Fibroblast of mammary gland (primary cell): ENCODE measurements around the gene CEP295NL.

ENCODE experiments used
- DNase-seq: peaks from one replicate; pipeline ENCODE4 v3.0.0-alpha.2; 2010; ENCODE audit warnings: low read depth
- H3K4me3 ChIP-seq: 2 replicates; pipeline ENCODE4 v1.5.1; 2011; ENCODE audit warnings: low read depth, mild to moderate bottlenecking, low read length, moderate library complexity; ENCODE audit not compliant: control insufficient read depth
- CTCF ChIP-seq: conservative IDR thresholded peaks from 2 replicates; pipeline ENCODE4 v1.5.1; 2011; ENCODE audit warnings: low read depth, low read length, inconsistent platforms; ENCODE audit not compliant: control insufficient read depth, insufficient read depth

Gene CEP295NL

DNA sequence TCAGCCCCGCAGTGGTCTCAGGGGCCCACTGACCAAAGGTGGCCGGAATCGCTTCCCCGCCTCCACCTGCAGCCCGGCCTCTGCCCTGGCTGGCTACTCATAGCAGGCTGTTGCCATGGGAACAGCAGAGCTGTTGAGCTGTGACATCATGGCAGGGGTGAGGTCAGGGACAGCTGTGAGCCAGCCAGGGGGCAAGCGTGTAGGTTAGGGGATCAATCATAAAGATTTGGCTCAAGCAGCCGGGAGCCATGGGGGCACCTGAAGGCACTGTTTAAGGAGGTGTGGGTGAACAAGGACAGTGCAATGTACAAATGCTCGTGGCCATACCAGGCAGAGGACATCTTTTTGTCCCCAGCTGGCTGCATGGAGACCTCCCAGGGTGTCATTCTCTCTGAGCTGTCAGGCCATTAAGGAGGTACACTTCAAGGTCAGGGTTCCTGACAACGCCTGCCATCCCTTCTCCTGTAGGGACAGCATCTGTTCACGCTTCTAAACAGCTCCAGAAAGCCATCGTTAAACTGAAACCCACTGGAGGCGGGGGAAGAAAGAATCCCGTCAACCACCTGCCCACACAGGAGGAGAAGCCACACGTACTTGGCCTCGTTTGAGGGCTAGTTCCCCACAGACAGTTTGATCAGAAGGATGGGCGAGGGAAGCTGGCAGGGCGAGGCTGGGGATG, at the start of gene CEP295NL:
Gene CEP295NL, minus strand, starts transcription at position 101 of the 679 bp plus-strand sequence. CDS start 1,373 bp downstream, outside the sequence.
- DNase-seq: peak; percentile 69
- no peak within 1 kb of the TSS for H3K4me3 ChIP-seq
- no peak for TF ChIP-seq CTCF

DNA sequence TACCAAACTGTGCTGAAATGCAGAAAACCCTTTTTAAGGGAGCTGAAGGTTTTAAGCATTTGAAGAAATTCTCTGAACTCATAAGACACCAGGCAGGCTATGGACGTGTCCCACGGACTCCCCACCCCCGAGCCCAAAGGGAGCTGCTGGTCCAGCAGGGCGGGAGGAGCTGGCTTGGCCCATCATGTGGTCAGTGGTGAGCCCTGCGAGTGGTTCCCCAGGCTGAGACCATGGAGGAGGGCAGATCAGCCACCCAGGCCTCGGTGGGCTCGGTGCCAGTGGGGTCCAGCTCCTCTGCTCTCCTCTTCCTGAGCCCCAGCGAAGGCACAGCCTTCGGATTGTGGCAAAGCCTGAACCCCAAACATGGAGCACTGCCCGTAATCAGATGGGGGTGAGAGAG, 49.7 kb upstream of the CEP295NL start:
- TF ChIP-seq CTCF: no peak
- DNase-seq: no peak

GRCh38 chr17:78951967-78952551, 49.1 kb upstream of the CEP295NL start:
- no peak for TF ChIP-seq CTCF
- H3K4me3 ChIP-seq: no peak overlapping the region
- no peak for DNase-seq

More for the DNA sequence above, 49.7 kb upstream of the CEP295NL start:
- no peak overlapping the region for H3K4me3 ChIP-seq

- no peak for DNase-seq
- no peak for TF ChIP-seq CTCF
- no peak overlapping the region for H3K4me3 ChIP-seq
Observed at GRCh38 chr17:78950870-78951269, 47.9 kb upstream of the CEP295NL start.

DNA sequence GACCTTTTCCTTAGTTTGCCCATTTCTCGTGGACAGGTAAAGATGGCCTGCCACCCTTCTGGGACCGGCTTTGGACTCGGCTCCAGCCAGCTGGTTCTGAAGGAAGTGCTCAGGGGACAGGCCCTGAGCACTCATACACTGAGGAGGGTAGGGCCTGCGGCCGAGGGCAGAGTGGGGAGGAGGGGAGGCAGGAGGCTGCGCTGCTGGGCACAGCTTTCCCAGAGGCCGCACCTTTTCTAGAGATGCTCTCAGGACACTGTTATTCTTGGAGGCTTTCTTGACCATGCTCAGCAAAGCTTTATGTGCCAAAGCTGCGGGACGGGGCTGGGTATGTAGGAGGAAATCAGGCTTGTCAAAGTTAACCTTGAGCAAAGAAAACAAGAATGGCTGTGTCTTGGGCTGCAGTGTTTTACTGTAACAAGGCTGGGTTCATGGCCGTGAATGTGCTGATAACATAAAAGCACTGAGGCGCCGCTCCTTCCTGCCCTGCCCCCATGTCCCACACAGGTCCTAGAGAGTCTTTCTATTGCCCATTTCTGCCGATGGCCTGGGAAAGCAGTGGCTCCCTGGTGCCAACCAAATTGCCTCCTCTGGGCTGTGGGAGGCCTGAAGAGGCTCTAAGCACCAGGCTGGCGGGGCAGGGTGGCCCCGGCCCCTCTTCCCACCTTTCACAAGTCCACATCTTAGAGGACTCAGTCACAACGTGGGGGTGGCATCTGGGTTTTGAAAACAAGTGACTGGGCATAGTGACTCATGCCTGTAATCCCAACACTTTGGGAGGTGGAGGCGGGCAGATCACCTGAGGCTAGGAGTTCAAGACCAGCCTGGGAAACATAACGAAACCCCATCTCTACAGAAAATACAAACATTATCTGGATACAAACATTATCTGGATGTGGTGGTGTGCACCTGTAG, 44.5 kb upstream of the CEP295NL start:
- no peak for TF ChIP-seq CTCF
- no peak for DNase-seq
- no peak overlapping the region for H3K4me3 ChIP-seq

- H3K4me3 ChIP-seq: no peak overlapping the region
- TF ChIP-seq CTCF: no peak
Observed at GRCh38 chr17:78946631-78947030, 43.6 kb upstream of the CEP295NL start.

More at GRCh38 chr17:78946631-78947030, 43.6 kb upstream of the CEP295NL start:
- DNase-seq: no peak
